ENCODE data around the gene FADS3.

GRCh38 chr11:61905801-61906521, 14.6 kb upstream of the FADS3 start:
- no peak for TF ChIP-seq CTCF (conservative IDR thresholded peaks at IDR 0.05)
- TF ChIP-seq ZFX (IDR thresholded peaks at IDR 0.05): no peak

Data from C4-2B (cell line).